Measurements from ENCODE around the gene KIAA1671. TPM values are rescaled to one million over a fixed set of nuclear protein-coding genes. Genes with fewer than 3 reads are reported as not detected.
"Not testable (repeated sequence)": the region's sequence is repeated elsewhere in the genome, so short reads cannot be mapped to it uniquely, and the experiment has no call there.

The KIAA1671 gene
- total RNA-seq, 2 experiments from 2014 or later = 25.4 to 27.0 TPM

DNA sequence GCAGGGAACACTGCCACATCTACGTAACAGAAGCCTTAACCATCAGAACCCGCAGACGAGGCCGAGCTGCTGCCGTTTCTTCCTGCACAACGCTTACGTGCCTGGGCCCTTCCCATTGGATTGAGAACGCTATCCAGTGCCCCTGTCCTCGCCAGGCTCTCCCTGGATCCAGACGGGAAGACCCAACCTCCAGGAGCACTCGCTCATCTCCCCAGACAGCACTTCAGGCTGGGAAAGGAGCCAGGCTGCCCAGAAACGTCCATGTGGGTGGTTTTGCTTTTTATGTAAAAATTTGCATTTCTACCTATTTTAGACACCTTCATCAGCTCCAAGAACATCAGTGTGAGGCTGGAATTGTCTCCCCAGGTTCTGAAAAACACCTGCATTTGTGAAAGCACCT is 239.9 kb downstream of the KIAA1671 start:
- Mint-ChIP-seq H3K4me1 (no peaks in the 10 kb centered on the region), H3K36me3 (ENCODE audit: low read depth) (peaks cover 21% of the 10 kb centered on the region), H3K27ac (no peak overlapping the region), H3K27me3 (no peaks in the 10 kb centered on the region), H3K4me3 (no peak overlapping the region), H3K9me3 (no peaks in the 10 kb centered on the region)
- ChIA-PET POLR2A (interaction anchor here (0.5 kb wide), 1 partner anchor 41 kb away, joined by 3 read pairs; no protein-coding TSS in a partner anchor), CTCF (interaction anchor here (1.1 kb wide), 1 partner anchor 42 kb away, joined by 3 read pairs; no protein-coding TSS in a partner anchor)
- DNase-seq = no peak

DNA sequence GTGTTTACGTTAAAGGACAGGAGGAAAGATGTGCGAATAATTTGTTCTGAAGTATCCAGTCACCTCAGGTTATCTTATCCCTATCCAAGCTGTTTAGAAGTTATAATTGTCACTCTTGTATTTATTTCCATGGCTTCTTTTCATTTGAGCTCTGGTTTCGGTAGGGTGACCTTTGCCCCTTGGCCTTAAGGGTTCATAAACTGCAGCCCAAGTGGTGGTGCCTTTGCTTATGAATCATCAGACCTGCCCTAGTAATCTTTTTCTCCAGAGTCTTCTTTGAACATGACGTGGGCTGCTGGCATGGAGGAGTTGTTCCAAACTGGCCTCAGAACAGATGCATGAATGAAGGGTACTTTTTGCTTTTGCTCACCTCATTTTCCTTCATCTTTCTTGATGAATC is 240.6 kb downstream of the KIAA1671 start:
- no peak overlapping the region for H3K27ac Mint-ChIP-seq
- peaks cover 20% of the 10 kb centered on the region for H3K36me3 Mint-ChIP-seq (ENCODE audit: low read depth)
- CTCF ChIA-PET = interaction anchor here (1.1 kb wide), 1 partner anchor 43 kb away, joined by 3 read pairs; no protein-coding TSS in a partner anchor
- DNase-seq = no peak
- H3K4me3 Mint-ChIP-seq = no peak overlapping the region
- H3K4me1 Mint-ChIP-seq = no peaks in the 10 kb centered on the region
- POLR2A ChIA-PET = interaction anchor here (0.5 kb wide), 1 partner anchor 42 kb away, joined by 3 read pairs; no protein-coding TSS in a partner anchor
- no peaks in the 10 kb centered on the region for H3K9me3 Mint-ChIP-seq
- no peaks in the 10 kb centered on the region for H3K27me3 Mint-ChIP-seq

DNA sequence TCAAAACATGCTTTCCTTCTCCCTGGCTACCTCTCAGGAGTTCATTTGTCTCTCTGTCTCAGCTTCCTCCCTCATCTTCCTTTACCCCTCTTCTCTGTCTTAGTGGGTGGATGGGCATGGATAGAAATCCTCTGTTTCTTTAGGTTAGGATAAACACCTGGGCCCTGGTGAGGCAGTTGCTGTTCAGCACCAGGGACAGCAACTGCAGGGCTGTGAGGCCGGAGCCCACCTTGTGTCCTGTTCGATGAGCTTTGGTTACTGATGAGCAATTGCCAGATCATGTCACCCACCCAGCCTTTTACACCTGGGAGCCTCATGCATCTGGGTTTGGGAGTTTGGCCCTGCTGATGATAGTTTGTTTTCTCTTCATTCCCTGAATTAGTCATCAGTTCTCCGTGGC is 241.0 kb downstream of the KIAA1671 start:
- no peak for DNase-seq
- H3K4me1 Mint-ChIP-seq = no peaks in the 10 kb centered on the region
- H3K4me3 Mint-ChIP-seq = no peak overlapping the region
- no peaks in the 10 kb centered on the region for H3K9me3 Mint-ChIP-seq
- H3K36me3 Mint-ChIP-seq (ENCODE audit: low read depth) = peaks cover 20% of the 10 kb centered on the region
- POLR2A ChIA-PET = no interaction called here
- no peaks in the 10 kb centered on the region for H3K27me3 Mint-ChIP-seq
- H3K27ac Mint-ChIP-seq = no peak overlapping the region
- CTCF ChIA-PET = interaction anchor here (1.1 kb wide), 1 partner anchor 44 kb away, joined by 3 read pairs; no protein-coding TSS in a partner anchor

DNA sequence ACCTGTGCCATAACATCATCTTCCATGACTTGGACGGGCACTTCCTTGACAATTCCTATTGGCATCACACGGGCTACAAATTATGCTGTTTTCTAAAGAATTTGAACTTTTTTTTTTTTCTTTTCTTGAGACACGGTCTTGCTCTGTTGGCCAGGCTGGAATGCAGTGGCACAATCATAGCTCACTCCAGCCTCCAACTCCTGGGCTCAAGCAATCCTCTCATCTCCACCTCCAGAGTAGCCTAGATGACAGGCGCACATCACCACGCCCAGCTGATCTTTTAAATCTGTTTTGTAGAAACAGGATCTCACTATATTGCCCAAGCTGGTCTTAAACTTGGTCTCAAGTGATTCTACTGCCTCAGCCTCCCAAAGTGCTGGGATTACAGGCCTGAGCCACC is 243.8 kb downstream of the KIAA1671 start:
- CTCF ChIA-PET = no interaction called here
- Mint-ChIP-seq H3K36me3 (ENCODE audit: low read depth) (peaks cover 20% of the 10 kb centered on the region), H3K27me3 (no peaks in the 10 kb centered on the region), H3K27ac (no peak overlapping the region), H3K4me3 (no peak overlapping the region), H3K9me3 (no peaks in the 10 kb centered on the region), H3K4me1 (peaks cover 6% of the 10 kb centered on the region)
- POLR2A ChIA-PET = no interaction called here
- no peak for DNase-seq

DNA sequence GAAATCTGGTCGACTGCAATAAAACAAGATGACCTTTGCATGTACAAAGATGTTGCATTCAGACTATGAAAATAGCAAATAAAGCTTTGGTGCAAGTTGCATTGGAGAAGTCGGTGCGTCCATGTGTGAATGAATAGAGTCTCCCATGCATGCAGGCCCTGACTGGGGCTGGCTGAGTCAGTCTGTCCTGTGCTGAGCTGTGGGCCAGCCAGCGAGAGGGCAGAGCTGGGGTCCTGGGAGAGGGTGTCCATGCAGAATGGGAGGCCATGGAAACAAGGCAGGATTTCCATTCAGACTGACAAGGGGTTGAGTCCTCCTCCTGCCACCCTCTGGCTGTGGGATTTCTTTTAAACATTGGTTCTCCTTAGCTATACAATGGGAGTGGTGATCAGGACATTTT is 244.8 kb downstream of the KIAA1671 start:
- no peak overlapping the region for H3K4me3 Mint-ChIP-seq
- no peaks in the 10 kb centered on the region for H3K9me3 Mint-ChIP-seq
- CTCF ChIA-PET = no interaction called here
- no peak for DNase-seq
- peaks cover 18% of the 10 kb centered on the region for H3K36me3 Mint-ChIP-seq (ENCODE audit: low read depth)
- H3K27ac Mint-ChIP-seq = no peak overlapping the region
- no peaks in the 10 kb centered on the region for H3K27me3 Mint-ChIP-seq
- POLR2A ChIA-PET = no interaction called here
- H3K4me1 Mint-ChIP-seq = peaks cover 9% of the 10 kb centered on the region

DNA sequence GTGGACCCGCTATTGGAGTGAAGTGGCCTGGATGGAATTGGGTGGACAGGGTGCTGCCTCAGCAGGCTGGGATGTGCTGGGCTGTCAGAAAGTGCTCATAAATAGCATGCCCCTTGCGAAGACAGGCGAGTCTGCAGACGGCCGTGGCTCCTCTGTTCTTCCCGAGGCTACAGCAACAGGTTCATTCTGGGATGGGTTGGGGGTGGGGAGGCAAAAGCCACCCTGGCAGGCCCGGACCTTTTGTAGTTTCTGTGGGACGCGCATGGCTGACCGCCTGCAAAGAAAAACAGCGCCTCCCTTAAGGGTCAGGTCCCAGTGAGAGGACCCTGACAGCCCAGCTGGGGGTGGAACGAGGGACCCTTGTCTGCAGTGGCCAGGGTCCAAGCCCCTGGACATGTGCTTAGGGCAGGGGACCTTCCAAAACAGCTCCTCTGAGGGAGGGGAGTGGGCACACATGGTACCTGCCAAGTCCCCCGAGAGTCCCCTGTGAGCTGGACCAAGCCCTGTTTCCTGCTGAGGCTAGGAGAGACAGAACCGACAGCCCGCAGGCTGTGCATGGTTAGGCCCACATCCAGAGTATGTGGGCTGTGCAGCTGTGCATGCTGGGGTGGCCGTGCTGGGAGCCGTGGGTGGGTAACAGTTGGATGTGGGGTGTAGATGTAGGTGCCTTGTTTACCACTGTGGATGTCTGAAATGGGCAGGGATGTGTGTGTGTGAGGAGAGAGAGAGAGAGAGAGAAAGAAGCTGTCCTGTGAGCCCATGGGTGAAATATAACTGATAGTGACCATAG is 247.4 kb downstream of the KIAA1671 start, which contains the start of gene CRYBB3:
Gene CRYBB3 (plus strand): TSS at position 128 of the 790 bp plus-strand sequence. CDS start 1,539 bp downstream, outside the sequence.
- DNase-seq = no peak
- Mint-ChIP-seq H3K27ac (no peak within 1 kb of the TSS), H3K9me3 (no peaks in the 10 kb centered on the region), H3K4me1 (peaks cover 9% of the 10 kb centered on the region), H3K4me3 (no peak within 1 kb of the TSS), H3K36me3 (ENCODE audit: low read depth) (peaks cover 4% of the 10 kb centered on the region), H3K27me3 (no peaks in the 10 kb centered on the region)
- ChIA-PET POLR2A (no interaction called here), CTCF (no interaction called here)

DNA sequence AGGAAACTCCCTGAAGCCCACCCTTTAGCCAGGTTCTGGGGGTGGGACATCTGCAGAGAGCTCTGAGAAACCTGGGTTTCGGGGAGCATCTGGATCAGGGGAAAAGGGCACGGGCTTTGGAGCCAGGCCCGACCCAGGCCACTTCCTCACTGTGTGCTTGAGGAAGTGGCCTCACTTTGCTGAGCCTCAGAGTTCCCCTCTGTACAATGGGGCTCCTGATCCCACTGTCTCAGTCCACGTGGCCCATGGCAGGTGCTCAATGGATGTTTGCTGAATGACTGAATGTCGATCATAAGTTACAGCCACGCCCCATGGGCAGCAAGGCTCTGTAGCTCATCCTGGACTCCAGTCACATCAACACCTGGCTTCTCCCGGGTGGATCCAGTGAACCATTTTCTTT is 248.5 kb downstream of the KIAA1671 start:
- Mint-ChIP-seq H3K4me1 (peaks cover 9% of the 10 kb centered on the region), H3K27ac (no peak overlapping the region), H3K9me3 (no peaks in the 10 kb centered on the region), H3K36me3 (ENCODE audit: low read depth) (no peaks in the 10 kb centered on the region), H3K4me3 (no peak overlapping the region), H3K27me3 (no peaks in the 10 kb centered on the region)
- ChIA-PET CTCF (interaction anchor here (1.2 to 1.5 kb wide), 2 partner anchors 16 to 133 kb away, joined by 3 to 5 read pairs; no protein-coding TSS in a partner anchor), POLR2A (no interaction called here)
- no peak for DNase-seq

DNA sequence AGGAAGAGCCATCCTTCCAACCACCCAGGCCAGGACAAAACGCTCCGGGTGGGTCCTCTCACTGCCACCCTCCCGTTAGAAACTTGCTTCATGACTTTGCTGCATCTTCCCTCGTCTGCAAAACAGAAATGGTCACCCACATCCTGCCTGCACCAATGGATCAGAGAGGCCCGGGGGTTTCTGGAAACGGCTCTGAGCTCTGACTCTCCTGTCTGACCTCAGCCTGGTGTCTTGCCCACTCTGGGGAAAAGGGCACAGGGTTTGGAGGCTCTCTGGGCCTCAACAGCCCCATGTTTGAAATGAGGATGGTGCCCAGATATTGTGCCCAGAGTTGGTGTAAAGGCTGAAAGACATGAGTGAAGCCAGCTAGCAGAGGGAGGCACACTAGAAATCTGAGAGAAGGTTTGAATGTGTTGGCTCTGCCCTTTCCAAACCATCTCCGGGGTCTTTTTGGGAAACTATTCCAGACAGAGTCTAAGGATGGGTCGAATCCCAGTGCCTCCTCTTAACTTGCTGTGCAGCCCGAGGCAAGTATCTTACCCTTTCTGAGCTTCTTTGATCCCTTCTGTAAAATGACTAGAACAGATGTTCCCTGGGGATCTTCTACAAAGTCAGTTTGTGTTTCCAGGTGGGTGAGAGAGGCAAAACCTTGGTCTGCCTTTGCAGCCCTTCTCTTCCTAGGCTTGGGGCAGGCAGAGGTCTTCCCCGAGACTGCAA is 249.2 kb downstream of the KIAA1671 start:
- no peaks in the 10 kb centered on the region for H3K36me3 Mint-ChIP-seq (ENCODE audit: low read depth)
- no peak overlapping the region for H3K27ac Mint-ChIP-seq
- no peak overlapping the region for H3K4me3 Mint-ChIP-seq
- ChIA-PET CTCF (interaction anchor here (0.5 to 1.5 kb wide), 11 partner anchors 9 to 1162 kb away, joined by 3 to 7 read pairs (median 3); no protein-coding TSS in a partner anchor), POLR2A (no interaction called here)
- peaks cover 9% of the 10 kb centered on the region for H3K4me1 Mint-ChIP-seq
- no peaks in the 10 kb centered on the region for H3K9me3 Mint-ChIP-seq
- DNase-seq = no peak
- H3K27me3 Mint-ChIP-seq = no peaks in the 10 kb centered on the region

DNA sequence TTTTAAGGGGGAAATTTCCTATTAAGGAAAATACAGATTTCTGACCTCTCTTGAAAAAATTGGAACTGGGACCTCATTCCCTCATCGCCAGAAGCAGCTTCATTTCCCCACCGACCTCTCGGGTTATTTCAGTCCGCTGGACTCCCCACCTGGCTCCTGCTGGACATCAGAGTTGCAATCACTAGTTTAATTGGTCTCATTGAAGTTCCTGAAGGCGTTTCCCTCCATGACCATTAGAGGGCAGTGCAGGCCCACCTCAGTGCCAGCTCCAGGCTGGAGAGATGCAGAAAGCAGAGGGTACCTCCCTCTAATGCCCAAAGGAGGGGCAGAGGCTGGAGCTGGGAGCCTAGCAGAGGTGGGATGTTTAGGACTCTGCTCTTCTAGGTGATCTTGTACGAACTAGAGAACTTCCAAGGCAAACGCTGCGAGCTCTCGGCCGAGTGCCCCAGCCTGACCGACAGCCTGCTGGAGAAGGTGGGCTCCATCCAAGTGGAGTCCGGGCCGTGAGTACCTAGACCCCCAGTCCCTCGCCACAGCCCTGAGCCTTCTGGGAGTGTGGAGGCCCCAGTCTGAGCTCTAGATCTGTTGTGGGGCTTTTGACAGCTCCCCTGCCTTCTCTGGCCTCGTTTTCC is 249.9 kb downstream of the KIAA1671 start:
- Mint-ChIP-seq H3K4me1 (peaks cover 9% of the 10 kb centered on the region), H3K36me3 (ENCODE audit: low read depth) (no peaks in the 10 kb centered on the region), H3K27me3 (no peaks in the 10 kb centered on the region), H3K27ac (no peak overlapping the region), H3K4me3 (no peak overlapping the region), H3K9me3 (no peaks in the 10 kb centered on the region)
- CTCF ChIA-PET = interaction anchor here (0.5 to 1.5 kb wide), 11 partner anchors 8 to 1162 kb away, joined by 3 to 7 read pairs (median 3); no protein-coding TSS in a partner anchor
- peak; percentile 63 for DNase-seq
- POLR2A ChIA-PET = no interaction called here

DNA sequence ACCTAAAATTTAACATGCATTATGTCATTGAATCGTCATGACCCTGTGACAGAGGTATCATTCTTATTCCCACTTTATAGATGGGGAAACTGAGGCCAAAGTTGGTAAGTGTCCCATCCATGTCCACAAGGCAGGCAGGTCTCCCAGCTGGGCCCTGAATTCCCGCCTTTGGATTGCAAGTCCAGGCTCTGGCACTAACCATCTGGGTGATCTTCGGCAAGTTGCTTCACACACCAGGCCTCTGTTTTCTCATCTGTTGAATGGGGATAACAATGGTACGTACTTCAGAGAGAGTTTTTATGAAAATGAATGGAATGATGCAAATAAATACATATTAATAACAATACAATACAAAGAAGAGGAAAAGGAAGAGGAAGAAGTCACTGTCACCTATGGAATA is 250.6 kb downstream of the KIAA1671 start:
- H3K27me3 Mint-ChIP-seq = no peaks in the 10 kb centered on the region
- POLR2A ChIA-PET = no interaction called here
- no peak for DNase-seq
- peaks cover 9% of the 10 kb centered on the region for H3K4me1 Mint-ChIP-seq
- H3K9me3 Mint-ChIP-seq = no peaks in the 10 kb centered on the region
- no peaks in the 10 kb centered on the region for H3K36me3 Mint-ChIP-seq (ENCODE audit: low read depth)
- H3K27ac Mint-ChIP-seq = no peak overlapping the region
- H3K4me3 Mint-ChIP-seq = no peak overlapping the region
- CTCF ChIA-PET = interaction anchor here (1.3 kb wide), 1 partner anchor 13 kb away, joined by 3 read pairs; no protein-coding TSS in a partner anchor

DNA sequence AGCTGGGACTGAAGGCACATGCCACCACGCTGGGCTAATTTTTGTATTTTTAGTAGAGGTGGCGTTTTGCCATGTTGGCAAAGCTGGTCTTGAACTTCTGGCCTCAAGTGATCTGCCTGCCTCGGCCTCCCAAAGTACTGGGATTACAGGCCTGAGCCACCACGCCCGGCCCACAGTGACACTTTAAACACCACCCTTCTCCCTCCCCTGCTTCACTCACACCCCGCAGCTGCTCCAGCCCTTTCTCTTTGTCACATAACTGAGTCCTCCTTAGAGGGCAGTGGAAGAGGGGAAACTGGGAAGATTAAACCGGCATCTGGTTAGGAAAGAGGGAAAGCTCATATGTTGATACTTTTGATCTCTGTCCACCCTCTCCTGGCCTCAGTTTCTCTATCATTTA is 252.0 kb downstream of the KIAA1671 start:
- POLR2A ChIA-PET; H3K4me3 Mint-ChIP-seq; H3K9me3 Mint-ChIP-seq; DNase-seq; H3K36me3 Mint-ChIP-seq (ENCODE audit: low read depth); CTCF ChIA-PET; H3K27me3 Mint-ChIP-seq; H3K4me1 Mint-ChIP-seq; H3K27ac Mint-ChIP-seq: not testable (repeated sequence)

DNA sequence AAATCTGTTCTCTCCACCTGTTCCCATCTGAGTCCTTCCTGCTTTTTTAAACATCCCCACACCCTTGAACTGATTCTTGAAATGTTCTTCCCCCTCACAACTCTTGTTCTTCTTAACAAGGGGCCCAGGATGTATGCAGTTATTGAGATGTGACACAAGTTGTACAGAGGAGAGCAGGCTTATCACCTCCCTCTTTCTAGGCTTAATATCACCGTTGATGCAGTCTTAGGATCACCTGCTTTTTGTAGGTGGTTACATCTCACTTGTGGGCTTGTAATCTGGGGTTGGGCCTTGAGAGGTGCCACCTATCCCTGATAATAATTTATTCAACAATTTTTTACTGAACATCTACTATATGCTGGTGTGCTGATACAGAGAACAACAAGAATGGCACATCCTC is 253.3 kb downstream of the KIAA1671 start:
- CTCF ChIA-PET = no interaction called here
- Mint-ChIP-seq H3K36me3 (ENCODE audit: low read depth) (no peaks in the 10 kb centered on the region), H3K27ac (no peak overlapping the region)

DNA sequence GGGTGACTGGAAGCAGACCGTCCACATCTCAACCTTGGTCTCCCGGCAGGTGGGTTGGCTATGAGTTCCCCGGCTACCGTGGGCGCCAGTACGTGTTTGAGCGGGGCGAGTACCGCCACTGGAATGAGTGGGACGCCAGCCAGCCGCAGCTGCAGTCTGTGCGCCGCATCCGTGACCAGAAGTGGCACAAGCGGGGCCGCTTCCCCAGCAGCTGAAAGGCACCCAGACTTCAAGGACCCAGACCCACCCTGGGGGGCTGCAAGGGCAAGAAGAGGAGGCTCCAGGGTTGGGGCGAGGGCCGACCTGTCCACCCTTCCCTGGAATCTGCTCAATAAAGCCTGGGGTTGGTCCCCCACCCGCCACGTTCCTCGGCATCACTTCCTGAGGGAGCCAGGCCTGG is 254.5 kb downstream of the KIAA1671 start:
- ChIA-PET POLR2A (no interaction called here), CTCF (no interaction called here)
- H3K4me1 Mint-ChIP-seq = no peaks in the 10 kb centered on the region
- H3K4me3 Mint-ChIP-seq = no peak overlapping the region
- H3K9me3 Mint-ChIP-seq = no peaks in the 10 kb centered on the region
- H3K27me3 Mint-ChIP-seq = no peaks in the 10 kb centered on the region
- no peaks in the 10 kb centered on the region for H3K36me3 Mint-ChIP-seq (ENCODE audit: low read depth)
- H3K27ac Mint-ChIP-seq = no peak overlapping the region
- no peak for DNase-seq

More for the DNA sequence above, 253.3 kb downstream of the KIAA1671 start:
- POLR2A ChIA-PET = no interaction called here
- Mint-ChIP-seq H3K27me3 (no peaks in the 10 kb centered on the region), H3K4me3 (no peak overlapping the region), H3K4me1 (peaks cover 7% of the 10 kb centered on the region), H3K9me3 (no peaks in the 10 kb centered on the region)
- no peak for DNase-seq

All from activated CD4-positive, alpha-beta T cell treated with anti-CD3 and anti-CD28 coated beads, Interleukin-2, amount 10 ng/mL, durations not matched to agents 7 days and 5 days (primary cell).